Gastroesophageal sphincter (tissue), 3 donors: ENCODE data around the gene OSGIN1.

Experiments
- CTCF ChIP-seq, 4 experiments: fragments of 200-600 bp in 2 of 4; fragments of 450-650 bp in 2 of 4; sonication (generic) in 1 of 4; IDR thresholded peaks; one replicate each; pipeline ENCODE4 v1.5.1; 2017 to 2019; ENCODE audit warnings: antibody characterized with exemption in 4 of 4, mild to moderate bottlenecking in 2 of 4, moderate library complexity in 2 of 4
- POLR2A ChIP-seq, 2 donors: fragments of 450-650 bp; IDR thresholded peaks; one replicate each; pipeline ENCODE4 v1.6.1; 2017; ENCODE audit warnings: antibody characterized with exemption in 2 of 2, mild to moderate bottlenecking in 2 of 2, moderate library complexity in 1 of 2
- POLR2AphosphoS5 ChIP-seq: sonication (generic); formaldehyde crosslinking; IDR thresholded peaks from one replicate; pipeline ENCODE4 v1.6.1; 2017; ENCODE audit warnings: antibody characterized with exemption

- TF ChIP-seq CTCF (IDR thresholded peaks at IDR 0.05) (no peak), POLR2A (IDR thresholded peaks at IDR 0.05) (no peak), POLR2AphosphoS5 (no peak)
Observed at GRCh38 chr16:83940630-83941378, 12.2 kb upstream of the OSGIN1 start.
